Measurements from ENCODE around the gene ERAP2. TPM values are rescaled to one million over a fixed set of nuclear protein-coding genes. Genes with fewer than 3 reads are reported as not detected.

The ERAP2 gene
- polyA plus RNA-seq, 3 donors = 3.0 to 20.4 (median 3.4) TPM

- 100% methylated on average over 3 of the region's 4 CpGs for WGBS (ENCODE audit: insufficient coverage)
- Histone ChIP-seq H4K20me1 (ENCODE audit: insufficient read depth, low read length) (no peaks in the 10 kb centered on the region), H3K27ac (ENCODE audit: low read depth in 1 of 2, low read length in 2 of 2) (peak overlapping the region in 1 of 2 donors; percentile 16), H3K27me3 (ENCODE audit: control insufficient read depth in 2 of 2, insufficient read depth in 2 of 2, low read length in 2 of 2) (no peaks in the 10 kb centered on the region), H3K9ac (ENCODE audit: insufficient read depth, low read length, poor library complexity, severe bottlenecking) (no peak overlapping the region), H3K79me2 (ENCODE audit: insufficient read depth, low read length) (no peaks in the 10 kb centered on the region), H3K4me1 (ENCODE audit: control insufficient read depth in 1 of 2, insufficient read depth in 2 of 2, low read length in 2 of 2) (peaks cover 9 to 16% of the 10 kb centered on the region in 2 donors), H3K4me3 (replicated peaks in 1 of 3; ENCODE audit: low read depth in 2 of 3, low read length in 3 of 3) (no peak overlapping the region), H3K36me3 (replicated peaks in 1 of 2; ENCODE audit: control insufficient read depth in 1 of 2, insufficient read depth in 2 of 2, low read length in 2 of 2) (peaks cover 59 to 74% of the 10 kb centered on the region in 2 donors), H3K9me3 (replicated peaks in 1 of 2; ENCODE audit: control insufficient read depth in 1 of 2, insufficient read depth in 1 of 2, low read length in 2 of 2) (no peaks in the 10 kb centered on the region), H2AFZ (ENCODE audit: insufficient read depth, low read depth, low read length, poor library complexity, severe bottlenecking) (no peak overlapping the region), H3K4me2 (replicated peaks; ENCODE audit: extremely low read depth, low read length, poor library complexity, severe bottlenecking) (no peak overlapping the region)
- H3K36me3 Mint-ChIP-seq = peaks cover 57 to 64% of the 10 kb centered on the region in 2 donors
- H3K27me3 Mint-ChIP-seq (ENCODE audit: low read depth in 3 of 3) = no peaks in the 10 kb centered on the region
- H3K4me3 Mint-ChIP-seq = no peak overlapping the region
- H3K9me3 Mint-ChIP-seq = no peaks in the 10 kb centered on the region
- peaks cover 12% of the 10 kb centered on the region for H3K4me1 Mint-ChIP-seq
- intact Hi-C loops (cut with micrococcal nuclease) = no loop called here
- TF ChIP-seq CTCF (IDR thresholded peaks at IDR 0.05) = no peak
- no peak overlapping the region for H3K27ac Mint-ChIP-seq
- DNase-seq = peak in 1 of 3 donors; percentile 25
These were observed 17.0 kb downstream of the ERAP2 start for GRCh38 chr5:96893342-96893741.

GRCh38 chr5:96896276-96896675 is 20.0 kb downstream of the ERAP2 start:
- peak overlapping the region; percentile 69 to 92 for H3K4me3 Mint-ChIP-seq
- peak overlapping the region; percentile 35 to 85 (median 75) for H3K4me3 ChIP-seq (replicated peaks in 1 of 3; ENCODE audit: low read depth in 2 of 3, low read length in 3 of 3)
- peak overlapping the region; percentile 94 to 98 (median 97) for H3K27ac Mint-ChIP-seq
- no peaks in the 10 kb centered on the region for H3K27me3 Mint-ChIP-seq (ENCODE audit: low read depth in 3 of 3)
- H4K20me1 ChIP-seq (ENCODE audit: insufficient read depth, low read length) = no peaks in the 10 kb centered on the region
- TF ChIP-seq CTCF (IDR thresholded peaks at IDR 0.05) = no peak
- no peaks in the 10 kb centered on the region for H3K9me3 Mint-ChIP-seq
- H3K4me1 ChIP-seq (ENCODE audit: control insufficient read depth in 1 of 2, insufficient read depth in 2 of 2, low read length in 2 of 2) = peaks cover 9 to 16% of the 10 kb centered on the region in 2 donors
- H3K36me3 Mint-ChIP-seq = peaks cover 65 to 66% of the 10 kb centered on the region in 2 donors
- DNase-seq = peak; percentile 35 to 58 (median 48)
- peak overlapping the region in 1 of 2 donors; percentile 91 for H3K27ac ChIP-seq (ENCODE audit: low read depth in 1 of 2, low read length in 2 of 2)
- no peaks in the 10 kb centered on the region for H3K27me3 ChIP-seq (ENCODE audit: control insufficient read depth in 2 of 2, insufficient read depth in 2 of 2, low read length in 2 of 2)
- peak overlapping the region; percentile 74 for H3K4me2 ChIP-seq (replicated peaks; ENCODE audit: extremely low read depth, low read length, poor library complexity, severe bottlenecking)
- peaks cover 55 to 75% of the 10 kb centered on the region in 2 donors for H3K36me3 ChIP-seq (replicated peaks in 1 of 2; ENCODE audit: control insufficient read depth in 1 of 2, insufficient read depth in 2 of 2, low read length in 2 of 2)
- no peaks in the 10 kb centered on the region for H3K9me3 ChIP-seq (replicated peaks in 1 of 2; ENCODE audit: control insufficient read depth in 1 of 2, insufficient read depth in 1 of 2, low read length in 2 of 2)
- peaks cover 12% of the 10 kb centered on the region for H3K4me1 Mint-ChIP-seq
- intact Hi-C loops (cut with micrococcal nuclease) = loop anchor here in 1 of 2 donors (5.0 kb wide), 1 partner anchor 41 kb away; the partner anchor contains the start of gene LNPEP
- peak overlapping the region; percentile 58 for H2AFZ ChIP-seq (ENCODE audit: insufficient read depth, low read depth, low read length, poor library complexity, severe bottlenecking)
- peak overlapping the region; percentile 52 for H3K9ac ChIP-seq (ENCODE audit: insufficient read depth, low read length, poor library complexity, severe bottlenecking)
- no CpG with 5 or more reads among the region's 4 CpGs for WGBS (ENCODE audit: insufficient coverage)
- no peaks in the 10 kb centered on the region for H3K79me2 ChIP-seq (ENCODE audit: insufficient read depth, low read length)
